BJ (cell line): ENCODE results near the gene MMP20. TPM values are rescaled to one million over a fixed set of nuclear protein-coding genes. Genes with fewer than 3 reads are reported as not detected.

ENCODE experiments used
- CTCF ChIA-PET: fragments of 350-600 bp; formaldehyde crosslinking; extraction: SDS; loops from one replicate; lab custom pipeline; 2021; ENCODE audit warnings: antibody characterized with exemption, inconsistent platforms; lab: Yijun Ruan, JAX
- POLR2A ChIA-PET: fragments of 300-600 bp; sonication (Branson Sonifier 250); formaldehyde crosslinking; extraction: SDS; loops from one replicate; lab custom pipeline; 2021; ENCODE audit warnings: antibody characterized with exemption; lab: Charles Lee
- DNase-seq: peaks from one replicate; pipeline ENCODE4 v3.0.0-alpha.2; 2011; ENCODE audit warnings: low read depth
- H3K27me3 ChIP-seq: 2 replicates; pipeline ENCODE4 v1.6.0; 2011; ENCODE audit warnings: low read length; ENCODE audit not compliant: control insufficient read depth, insufficient read depth
- H3K36me3 ChIP-seq: 2 replicates; pipeline ENCODE4 v1.5.1; 2011; ENCODE audit warnings: low read length; ENCODE audit not compliant: control insufficient read depth, insufficient read depth
- H3K4me3 ChIP-seq: 2 replicates; pipeline ENCODE4 v1.5.1; 2011; ENCODE audit warnings: low read depth, mild to moderate bottlenecking, control low read depth, low read length
- CTCF ChIP-seq: IDR thresholded peaks from 2 replicates; pipeline ENCODE4 v1.5.1; 2011; ENCODE audit warnings: low read depth, mild to moderate bottlenecking, control low read depth, inconsistent platforms, low read length, moderate library complexity; ENCODE audit not compliant: insufficient read depth
- polyA plus RNA-seq: library from polyadenylated mRNA; depleted of rRNA; stranded (reverse); fragments of >200 nt; gene quantifications from 2 replicates; pipeline ENCODE4 v1.2.3, GENCODE V29; 2011

Gene MMP20
- polyA plus RNA-seq, 1 experiment, result not detected

GRCh38 chr11:102604011-102604410, 21.1 kb downstream of the MMP20 start:
- Histone ChIP-seq H3K27me3 (no peaks in the 10 kb centered on the region), H3K36me3 (no peaks in the 10 kb centered on the region), H3K4me3 (no peak overlapping the region)
- TF ChIP-seq CTCF, result no peak
- ChIA-PET CTCF (interaction anchor here (1.3 to 2.5 kb wide), 2 partner anchors 10 to 63 kb away, joined by 3 to 8 read pairs; no protein-coding TSS in a partner anchor), POLR2A (interaction anchor here (0.8 kb wide), 1 partner anchor 17 kb away, joined by 7 read pairs; no protein-coding TSS in a partner anchor)
- DNase-seq, result no peak

DNA sequence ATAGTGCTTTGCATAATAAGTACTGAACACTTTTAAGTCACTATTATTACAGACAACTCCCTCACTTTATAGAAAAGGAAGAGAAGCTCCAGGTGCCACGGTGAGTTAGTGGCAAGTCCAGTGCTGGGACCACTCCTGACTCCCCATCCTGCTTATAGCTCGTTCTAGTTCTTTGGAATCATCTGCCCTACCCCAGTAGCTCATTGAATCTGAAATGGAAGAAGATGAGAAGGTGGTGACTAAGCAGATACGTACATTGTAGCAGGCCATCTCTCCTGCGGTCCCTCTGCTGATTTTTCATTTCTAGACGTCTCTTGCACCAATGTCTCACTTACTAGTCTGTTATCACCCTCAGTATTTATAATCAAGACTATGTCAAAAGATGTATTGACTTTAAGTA, 21.6 kb downstream of the MMP20 start:
- CTCF ChIA-PET, result interaction anchor here (0.8 to 2.5 kb wide), 5 partner anchors 10 to 309 kb away, joined by 3 to 8 read pairs (median 4); no protein-coding TSS in a partner anchor
- Histone ChIP-seq H3K4me3 (no peak overlapping the region), H3K27me3 (no peaks in the 10 kb centered on the region), H3K36me3 (no peaks in the 10 kb centered on the region)
- DNase-seq, result no peak
- POLR2A ChIA-PET, result interaction anchor here (0.8 kb wide), 1 partner anchor 18 kb away, joined by 7 read pairs; no protein-coding TSS in a partner anchor
- no peak for TF ChIP-seq CTCF

- no peak for TF ChIP-seq CTCF
- CTCF ChIA-PET, result interaction anchor here (0.8 to 2.5 kb wide), 5 partner anchors 10 to 309 kb away, joined by 4 to 8 read pairs (median 5); no protein-coding TSS in a partner anchor
- no peak for DNase-seq
- POLR2A ChIA-PET, result no interaction called here
- H3K36me3 ChIP-seq, result no peaks in the 10 kb centered on the region
- no peak overlapping the region for H3K4me3 ChIP-seq
- H3K27me3 ChIP-seq, result no peaks in the 10 kb centered on the region
Observed at GRCh38 chr11:102603091-102603490, 22.0 kb downstream of the MMP20 start.

DNA sequence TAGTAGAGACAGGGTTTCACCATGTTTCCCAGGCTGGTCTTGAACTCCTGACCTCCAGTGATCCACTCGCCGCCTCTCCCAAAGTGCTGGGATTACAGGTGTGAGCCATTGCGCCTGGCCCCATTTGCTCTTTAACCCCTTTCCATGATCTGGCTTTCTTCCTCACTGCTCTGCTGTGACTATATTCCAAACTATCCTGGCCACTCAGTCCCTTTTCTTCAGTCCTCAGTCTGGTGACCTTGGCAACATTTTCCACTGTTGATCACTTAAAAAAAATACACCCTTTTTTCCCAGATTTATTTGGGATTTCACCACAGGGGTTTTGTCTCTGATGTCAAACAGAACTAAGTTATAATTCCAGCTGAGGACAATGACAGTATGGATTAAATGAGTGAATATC, 24.5 kb downstream of the MMP20 start:
- Histone ChIP-seq H3K27me3 (no peaks in the 10 kb centered on the region), H3K36me3 (no peaks in the 10 kb centered on the region), H3K4me3 (no peak overlapping the region)
- no peak for TF ChIP-seq CTCF
- CTCF ChIA-PET, result no interaction called here
- POLR2A ChIA-PET, result no interaction called here
- no peak for DNase-seq

GRCh38 chr11:102599642-102600261, 25.4 kb downstream of the MMP20 start:
- DNase-seq, result peak; percentile 67
- Histone ChIP-seq H3K36me3 (no peaks in the 10 kb centered on the region), H3K27me3 (no peaks in the 10 kb centered on the region), H3K4me3 (no peak overlapping the region)
- no peak for TF ChIP-seq CTCF
- POLR2A ChIA-PET, result no interaction called here
- CTCF ChIA-PET, result no interaction called here
